Esophagus squamous epithelium (tissue), 5 donors: ENCODE results near the gene MYBPC2. TPM values are rescaled to one million over a fixed set of nuclear protein-coding genes. Genes with fewer than 3 reads are reported as not detected.
"Not testable (repeated sequence)": the region's sequence is repeated elsewhere in the genome, so short reads cannot be mapped to it uniquely, and the experiment has no call there.

Source experiments
- DNase-seq: peaks from one replicate; lab custom pipeline; 2025; lab: John Stamatoyannopoulos, UW
- H3K27ac ChIP-seq, 4 donors: fragments of 200-600 bp; sonication (generic); one replicate each; pipeline ENCODE4 v1.5.1; 2016 to 2019; ENCODE audit warnings: mild to moderate bottlenecking in 1 of 4
- H3K27me3 ChIP-seq, 4 donors: fragments of 200-600 bp; sonication (generic); 1 replicate in 3 of 4; 2 replicates in 1 of 4; pipeline versions ENCODE4 v1.5.1 to v1.6.0; 2017 to 2021; ENCODE audit warnings: antibody characterized with exemption in 1 of 4
- H3K36me3 ChIP-seq, 3 donors: fragments of 200-600 bp; sonication (generic); one replicate each; pipeline ENCODE4 v1.5.1; 2016 to 2019
- H3K4me1 ChIP-seq, 3 donors: fragments of 200-600 bp; sonication (generic); one replicate each; pipeline ENCODE4 v1.5.1; 2017 to 2019
- H3K4me3 ChIP-seq, 4 donors: fragments of 200-600 bp; sonication (generic); 1 replicate in 3 of 4; 2 replicates in 1 of 4; pipeline ENCODE4 v1.5.1; 2016 to 2019; ENCODE audit warnings: mild to moderate bottlenecking in 2 of 4, moderate library complexity in 1 of 4
- H3K9me3 ChIP-seq, 3 donors: fragments of 200-600 bp; sonication (generic); one replicate each; pipeline ENCODE4 v1.5.1; 2016 to 2019
- POLR2A ChIP-seq, 4 donors: fragments of 450-650 bp; IDR thresholded peaks; one replicate each; pipeline ENCODE4 v1.6.1; 2017; ENCODE audit warnings: antibody characterized with exemption in 4 of 4, mild to moderate bottlenecking in 4 of 4, moderate library complexity in 3 of 4
- WGBS, 2 donors: methylation state at CpG; one replicate each; pipeline ENCODE4 v1.1.5; 2018; 5-methylcytosine and 5-hydroxymethylcytosine counted together
- intact Hi-C: fragments of 100-400 bp; cut with DNase I; formaldehyde crosslinking; loops from one replicate; pipeline ENCODE4 v1.15.0; 2022
- total RNA-seq, 4 donors: library from RNA; depleted of rRNA; stranded (reverse); fragments of >200 nt; gene quantifications; one replicate each; pipeline ENCODE4 v1.1.0, GENCODE V29; 2016
- TF ChIP-seq, protein P1 (sequence below), 6 experiments: fragments of 450-650 bp in 4 of 6; fragments of 200-600 bp in 2 of 6; sonication (generic) in 2 of 6; IDR thresholded peaks; one replicate each; pipeline ENCODE4 v1.5.1; 2016 to 2019; ENCODE audit warnings: antibody characterized with exemption in 6 of 6, mild to moderate bottlenecking in 4 of 6, moderate library complexity in 4 of 6
- donor health status: DM: yes; HTN: yes; CAD: no.

Gene MYBPC2
- total RNA-seq, 4 donors from 2014 or later, result 0.19 TPM; not detected in 3

DNA sequence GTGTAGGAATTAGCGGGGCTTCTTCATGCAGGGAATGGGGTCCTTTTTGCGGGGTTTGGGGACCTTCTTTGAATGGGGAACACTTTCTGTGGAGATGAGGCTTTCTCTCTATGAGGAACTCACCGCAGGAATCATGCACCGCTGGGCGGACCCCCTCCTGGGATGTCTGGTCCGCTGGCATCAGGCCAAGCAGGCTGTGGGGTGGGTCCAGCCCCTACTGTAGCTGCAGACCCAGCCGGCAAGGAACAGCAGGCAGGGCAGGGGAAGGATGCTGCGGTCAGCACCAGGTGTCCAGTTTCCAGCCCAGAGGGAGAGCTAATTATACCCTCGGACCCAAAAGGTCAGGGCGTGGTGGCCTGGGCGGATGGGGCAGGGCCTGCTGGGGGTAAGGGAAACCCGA is 1.8 kb downstream of the MYBPC2 start:
- peaks cover 0 to 54% (median 3%) of the 10 kb centered on the region in 4 donors for H3K27me3 ChIP-seq
- no peak overlapping the region for H3K4me3 ChIP-seq
- no peaks in the 10 kb centered on the region for H3K36me3 ChIP-seq
- peaks cover 6 to 21% (median 15%) of the 10 kb centered on the region in 3 donors for H3K4me1 ChIP-seq
- no peak for DNase-seq
- H3K9me3 ChIP-seq, result no peaks in the 10 kb centered on the region
- H3K27ac ChIP-seq, result no peak overlapping the region
- WGBS, 2 donors, result 53 to 55% methylated on average over 3 of the region's 12 CpGs
- intact Hi-C loops, result no loop called here
- TF ChIP-seq, protein P1, sequence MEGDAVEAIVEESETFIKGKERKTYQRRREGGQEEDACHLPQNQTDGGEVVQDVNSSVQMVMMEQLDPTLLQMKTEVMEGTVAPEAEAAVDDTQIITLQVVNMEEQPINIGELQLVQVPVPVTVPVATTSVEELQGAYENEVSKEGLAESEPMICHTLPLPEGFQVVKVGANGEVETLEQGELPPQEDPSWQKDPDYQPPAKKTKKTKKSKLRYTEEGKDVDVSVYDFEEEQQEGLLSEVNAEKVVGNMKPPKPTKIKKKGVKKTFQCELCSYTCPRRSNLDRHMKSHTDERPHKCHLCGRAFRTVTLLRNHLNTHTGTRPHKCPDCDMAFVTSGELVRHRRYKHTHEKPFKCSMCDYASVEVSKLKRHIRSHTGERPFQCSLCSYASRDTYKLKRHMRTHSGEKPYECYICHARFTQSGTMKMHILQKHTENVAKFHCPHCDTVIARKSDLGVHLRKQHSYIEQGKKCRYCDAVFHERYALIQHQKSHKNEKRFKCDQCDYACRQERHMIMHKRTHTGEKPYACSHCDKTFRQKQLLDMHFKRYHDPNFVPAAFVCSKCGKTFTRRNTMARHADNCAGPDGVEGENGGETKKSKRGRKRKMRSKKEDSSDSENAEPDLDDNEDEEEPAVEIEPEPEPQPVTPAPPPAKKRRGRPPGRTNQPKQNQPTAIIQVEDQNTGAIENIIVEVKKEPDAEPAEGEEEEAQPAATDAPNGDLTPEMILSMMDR (IDR thresholded peaks at IDR 0.05), result no peak
- TF ChIP-seq POLR2A (IDR thresholded peaks at IDR 0.05), result no peak

DNA sequence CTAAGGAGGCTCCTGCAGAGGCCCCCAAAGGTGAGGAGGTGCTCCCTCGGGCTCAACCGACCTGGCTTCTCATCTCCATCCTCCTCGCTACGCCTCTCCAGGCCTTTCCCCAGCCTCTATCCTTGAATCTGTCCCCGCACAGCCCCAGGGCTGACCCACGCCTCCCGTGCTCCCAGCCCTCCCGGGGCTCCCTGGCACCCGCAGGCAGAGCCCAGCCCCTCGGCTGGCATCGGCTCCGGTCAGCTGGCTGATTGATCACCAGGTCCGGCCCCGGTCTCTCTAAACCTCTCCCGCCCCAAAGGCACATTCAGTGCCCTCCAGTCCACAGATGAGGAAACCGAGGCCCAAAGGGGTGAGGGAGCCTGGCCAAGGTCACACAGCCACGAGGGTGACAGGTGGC is 2.5 kb downstream of the MYBPC2 start:
- H3K4me1 ChIP-seq, result peaks cover 6 to 21% (median 15%) of the 10 kb centered on the region in 3 donors
- 74 to 81% methylated on average over 3 to 15 of the region's 17 CpGs for WGBS, 2 donors
- DNase-seq, result no peak
- no peak overlapping the region for H3K4me3 ChIP-seq
- H3K27me3 ChIP-seq, result peaks cover 0 to 47% (median 3%) of the 10 kb centered on the region in 4 donors
- TF ChIP-seq POLR2A (IDR thresholded peaks at IDR 0.05), result no peak
- TF ChIP-seq, protein P1 (IDR thresholded peaks at IDR 0.05), result no peak
- H3K27ac ChIP-seq, result no peak overlapping the region
- H3K9me3 ChIP-seq, result no peaks in the 10 kb centered on the region
- H3K36me3 ChIP-seq, result no peaks in the 10 kb centered on the region
- intact Hi-C loops, result no loop called here

DNA sequence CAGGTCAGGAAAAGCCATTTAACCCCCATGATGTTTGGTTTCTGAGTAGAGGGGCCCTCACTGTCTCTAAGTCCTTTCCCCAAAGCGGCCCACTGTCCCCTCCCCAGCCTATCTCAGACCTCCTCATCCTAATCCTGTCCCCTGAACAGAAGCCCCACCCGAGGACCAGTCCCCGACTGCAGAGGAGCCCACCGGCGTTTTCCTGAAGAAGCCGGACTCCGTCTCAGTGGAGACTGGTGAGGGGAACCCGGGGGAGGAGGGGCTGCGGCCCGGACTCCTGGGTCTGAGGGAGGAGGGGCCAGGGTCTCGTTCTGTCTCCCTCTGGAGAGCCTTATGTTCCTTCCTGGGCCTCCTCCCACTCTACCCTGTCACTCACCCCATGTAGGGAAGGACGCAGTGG is 2.9 kb downstream of the MYBPC2 start:
- no peaks in the 10 kb centered on the region for H3K9me3 ChIP-seq
- peaks cover 6 to 21% (median 15%) of the 10 kb centered on the region in 3 donors for H3K4me1 ChIP-seq
- intact Hi-C loops, result no loop called here
- no peaks in the 10 kb centered on the region for H3K36me3 ChIP-seq
- 100% methylated on average over 1 of the region's 12 CpGs; no CpG with 5 or more reads in 1 of the 2 donors for WGBS, 2 donors
- TF ChIP-seq, protein P1 (IDR thresholded peaks at IDR 0.05), result no peak
- no peak for TF ChIP-seq POLR2A (IDR thresholded peaks at IDR 0.05)
- no peak overlapping the region for H3K4me3 ChIP-seq
- H3K27ac ChIP-seq, result no peak overlapping the region
- peaks cover 0 to 43% (median 3%) of the 10 kb centered on the region in 4 donors for H3K27me3 ChIP-seq
- DNase-seq, result no peak

DNA sequence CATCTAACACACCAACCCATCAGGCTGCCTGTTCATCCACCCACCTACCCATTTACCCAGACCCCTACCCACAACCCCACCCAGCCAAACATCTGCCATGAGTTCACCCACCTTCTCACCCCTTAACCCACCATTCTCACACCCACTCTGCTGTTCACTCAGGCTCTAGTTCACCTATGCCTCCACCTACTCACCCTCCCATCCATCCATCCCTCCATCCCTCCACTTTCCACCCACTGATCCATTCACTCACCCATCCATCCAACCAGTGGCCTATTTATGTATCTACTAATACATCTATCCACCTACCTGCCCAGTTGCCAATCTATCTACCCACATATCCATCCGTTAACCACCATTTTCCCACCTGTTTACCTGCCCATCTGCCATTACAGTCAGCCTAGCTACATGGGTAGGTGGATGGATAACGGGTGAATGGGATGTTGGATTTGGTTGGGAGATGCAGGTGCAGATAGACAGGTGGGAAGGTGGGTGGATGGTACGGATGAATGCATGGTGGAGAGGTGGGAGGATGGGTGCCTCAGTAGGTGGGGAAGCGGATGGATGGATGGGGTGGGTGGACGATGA is 5.3 kb downstream of the MYBPC2 start:
- 89 to 91% methylated on average over 5 of the region's 5 CpGs for WGBS, 2 donors
- H3K9me3 ChIP-seq, result no peaks in the 10 kb centered on the region
- no peak overlapping the region for H3K27ac ChIP-seq
- peaks cover 0 to 25% (median 0%) of the 10 kb centered on the region in 4 donors for H3K27me3 ChIP-seq
- DNase-seq, result no peak
- no peak for TF ChIP-seq POLR2A (IDR thresholded peaks at IDR 0.05)
- TF ChIP-seq, protein P1 (IDR thresholded peaks at IDR 0.05), result no peak
- H3K4me3 ChIP-seq, result no peak overlapping the region
- H3K4me1 ChIP-seq, result no peaks in the 10 kb centered on the region
- intact Hi-C loops, result no loop called here
- H3K36me3 ChIP-seq, result no peaks in the 10 kb centered on the region

DNA sequence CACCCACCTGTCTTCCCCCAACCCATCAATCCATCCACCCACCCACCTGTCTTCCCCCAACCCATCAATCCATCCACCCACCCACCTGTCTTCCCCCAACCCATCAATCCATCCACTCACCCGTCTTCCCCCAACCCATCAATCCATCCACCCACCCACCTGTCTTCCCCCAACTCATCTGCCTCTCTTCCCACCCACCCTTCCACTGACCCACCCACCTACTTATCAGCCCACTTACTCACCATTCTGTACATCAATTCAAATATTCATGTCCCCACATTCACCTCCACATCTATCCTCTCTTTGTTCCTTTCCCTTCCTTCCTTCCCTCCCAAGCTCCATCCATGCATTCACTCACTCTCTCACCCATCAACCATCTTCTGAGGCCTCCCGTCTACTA is 6.4 kb downstream of the MYBPC2 start:
- intact Hi-C loops, DNase-seq, H3K4me3 ChIP-seq, H3K36me3 ChIP-seq, H3K4me1 ChIP-seq, H3K27ac ChIP-seq, H3K9me3 ChIP-seq: not testable (repeated sequence)
- peaks cover 0 to 13% (median 0%) of the 10 kb centered on the region in 4 donors for H3K27me3 ChIP-seq
- WGBS, 2 donors, result 50 to 71% methylated on average over 2 of the region's 2 CpGs
